NCI-H526 treated with DMSO at 0.1 percent for 48 hours (cell line): ENCODE data around the gene C2CD2L.
"Not testable (repeated sequence)": the region's sequence is repeated elsewhere in the genome, so short reads cannot be mapped to it uniquely, and the experiment has no call there.

ENCODE experiments used
- DNase-seq: peaks from one replicate; lab custom pipeline; 2025; lab: John Stamatoyannopoulos, UW

The C2CD2L gene

GRCh38 chr11:119106564-119107537 is at the start of gene C2CD2L:
Gene C2CD2L, plus strand, starts transcription at chr11:119107344. Its CDS starts 398 bp downstream, at chr11:119107742.
- peak; percentile 90 for DNase-seq

- not testable (repeated sequence) for DNase-seq
These were observed 48.0 kb upstream of the C2CD2L start for GRCh38 chr11:119059128-119059527.

GRCh38 chr11:119061256-119061655 is 45.9 kb upstream of the C2CD2L start:
- no peak for DNase-seq

GRCh38 chr11:119062779-119063178 is 44.4 kb upstream of the C2CD2L start:
- DNase-seq, result no peak

GRCh38 chr11:119065369-119065768 is 41.8 kb upstream of the C2CD2L start:
- DNase-seq, result peak; percentile 22

GRCh38 chr11:119067371-119068222 is 39.5 kb upstream of the C2CD2L start, which contains the start of gene VPS11:
Gene VPS11, plus strand, starts transcription at chr11:119067818. Its CDS starts 6 bp downstream, at chr11:119067824.
- DNase-seq, result peak; percentile 99

GRCh38 chr11:119077839-119078238 is 29.3 kb upstream of the C2CD2L start:
- DNase-seq, result no peak

- DNase-seq, result no peak
These were observed 28.3 kb upstream of the C2CD2L start for GRCh38 chr11:119078675-119079420.

GRCh38 chr11:119081682-119082260 is 25.4 kb upstream of the C2CD2L start:
- DNase-seq, result no peak

- peak; percentile 99 for DNase-seq
These were observed 22.3 kb upstream of the C2CD2L start, which contains the start of gene HMBS for GRCh38 chr11:119084663-119085436. Gene HMBS, plus strand, starts transcription at chr11:119084881. Its CDS starts 153 bp downstream, at chr11:119085034.

GRCh38 chr11:119085437-119085847 is 21.7 kb upstream of the C2CD2L start:
- DNase-seq, result no peak

GRCh38 chr11:119087123-119087522 is 20.0 kb upstream of the C2CD2L start:
- no peak for DNase-seq

- no peak for DNase-seq
These were observed 19.4 kb upstream of the C2CD2L start for GRCh38 chr11:119087747-119088241.

- DNase-seq, result no peak
These were observed 18.7 kb upstream of the C2CD2L start for GRCh38 chr11:119088406-119088805.

GRCh38 chr11:119089319-119089718 is 17.8 kb upstream of the C2CD2L start:
- DNase-seq, result no peak

GRCh38 chr11:119091178-119091577 is 16.0 kb upstream of the C2CD2L start:
- no peak for DNase-seq

- no peak for DNase-seq
These were observed 14.9 kb upstream of the C2CD2L start for GRCh38 chr11:119091966-119092879.

- DNase-seq, result no peak
These were observed 14.0 kb upstream of the C2CD2L start for GRCh38 chr11:119092880-119093842.
